Activated CD8-positive, alpha-beta memory T cell treated with anti-CD3 and anti-CD28 coated beads for 48 hours (primary cell): ENCODE results near the gene DNAL1.
A peak's percentile ranks its signal among the peaks of the same experiment; 100 is the strongest.

Experiments
- DNase-seq, 3 experiments: peaks; one replicate each; pipeline ENCODE4 v3.0.0-alpha.2; 2020; ENCODE audit warnings: low read depth in 2 of 3, low spot score in 2 of 3

The DNAL1 gene

DNA sequence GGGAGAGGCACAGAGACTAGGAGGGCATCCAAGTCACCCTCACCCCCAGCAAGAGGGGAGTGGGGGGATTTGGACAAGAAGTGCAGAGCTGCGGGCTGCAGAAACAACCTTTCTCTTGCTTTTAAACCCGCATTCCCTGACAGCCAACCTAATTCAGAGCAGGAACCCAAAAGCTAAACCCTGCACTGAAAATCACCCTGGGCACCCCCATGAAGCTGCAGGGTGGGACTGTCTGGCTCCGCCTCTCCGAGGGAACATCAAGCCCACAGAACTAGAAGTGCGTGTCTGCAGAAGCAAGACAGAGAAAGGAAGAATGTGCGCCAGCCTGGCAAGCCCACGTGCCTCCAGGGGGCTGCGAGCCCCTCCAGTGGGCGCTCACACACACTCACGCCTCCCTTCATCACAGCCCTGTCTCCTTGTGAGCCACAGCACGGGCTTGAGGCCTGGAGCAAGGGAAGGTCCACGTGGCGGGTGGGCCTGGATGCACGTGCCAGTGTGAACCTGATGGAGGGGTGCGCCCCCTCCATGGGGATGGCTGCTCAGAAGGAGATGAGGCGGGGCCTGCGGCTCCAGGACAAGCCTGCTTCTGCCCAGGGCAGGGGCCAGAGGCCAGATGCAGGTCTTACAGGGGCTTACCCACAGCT, 97.2 kb downstream of the DNAL1 start:
- no peak for DNase-seq

DNA sequence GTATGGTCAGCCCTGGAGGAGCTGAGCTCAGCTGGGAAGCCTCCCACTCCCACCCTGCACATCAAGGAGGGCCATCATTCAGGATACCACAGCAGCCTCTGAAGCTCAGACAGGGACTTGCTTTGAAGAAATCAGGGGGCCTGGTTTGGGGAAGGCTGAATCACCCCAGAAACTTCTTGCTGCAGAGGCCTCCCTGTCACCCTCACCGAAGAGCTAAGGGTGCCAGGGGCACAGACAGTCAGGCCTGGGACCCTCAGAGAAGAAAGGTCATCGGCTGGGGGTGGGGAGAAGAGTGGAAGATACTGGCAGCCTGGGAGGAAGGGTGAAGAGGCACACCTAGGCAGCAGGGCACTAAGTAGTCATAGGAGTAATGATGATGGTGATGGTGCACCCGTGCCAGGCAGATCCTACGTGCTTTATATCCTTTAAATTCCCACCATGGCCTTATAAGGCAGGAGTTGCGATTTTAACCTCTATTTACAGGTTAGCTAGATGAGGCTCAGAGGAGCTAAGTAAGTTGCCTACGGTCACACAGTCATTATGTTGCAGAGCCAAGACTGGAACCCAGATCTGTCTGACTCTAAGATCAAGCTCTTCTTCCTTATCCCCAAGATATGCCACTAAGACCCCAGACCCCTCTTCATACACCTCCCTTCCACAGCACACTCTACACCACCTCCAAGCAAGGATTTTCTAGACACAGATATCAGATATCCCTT, 97.9 kb downstream of the DNAL1 start:
- no peak for DNase-seq

DNA sequence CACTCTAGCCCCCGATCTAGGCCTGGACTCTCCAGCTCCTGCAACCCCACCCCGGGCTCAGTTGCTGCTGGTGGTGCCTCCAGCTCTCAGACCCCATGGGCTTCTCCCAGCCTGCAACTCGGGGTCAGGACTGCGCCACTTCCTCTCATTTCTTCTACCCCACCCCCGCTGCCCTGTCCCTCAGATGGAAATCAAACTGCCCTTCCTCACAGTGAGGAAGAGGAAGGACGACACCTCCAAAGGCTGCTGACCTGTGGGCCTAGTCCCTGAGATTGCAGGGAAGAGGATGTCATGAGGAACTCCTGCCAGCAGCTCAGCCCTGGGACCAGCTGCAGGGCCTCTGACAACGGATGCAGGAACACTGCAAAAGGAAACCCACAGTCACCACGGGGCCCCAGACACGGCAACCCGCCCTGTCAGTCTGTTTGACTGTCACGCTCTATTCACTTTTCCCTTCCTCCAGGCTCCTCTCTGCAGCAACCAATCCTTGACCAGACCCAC, 98.7 kb downstream of the DNAL1 start:
- peak in 1 of 3 experiments; percentile 40 for DNase-seq

DNA sequence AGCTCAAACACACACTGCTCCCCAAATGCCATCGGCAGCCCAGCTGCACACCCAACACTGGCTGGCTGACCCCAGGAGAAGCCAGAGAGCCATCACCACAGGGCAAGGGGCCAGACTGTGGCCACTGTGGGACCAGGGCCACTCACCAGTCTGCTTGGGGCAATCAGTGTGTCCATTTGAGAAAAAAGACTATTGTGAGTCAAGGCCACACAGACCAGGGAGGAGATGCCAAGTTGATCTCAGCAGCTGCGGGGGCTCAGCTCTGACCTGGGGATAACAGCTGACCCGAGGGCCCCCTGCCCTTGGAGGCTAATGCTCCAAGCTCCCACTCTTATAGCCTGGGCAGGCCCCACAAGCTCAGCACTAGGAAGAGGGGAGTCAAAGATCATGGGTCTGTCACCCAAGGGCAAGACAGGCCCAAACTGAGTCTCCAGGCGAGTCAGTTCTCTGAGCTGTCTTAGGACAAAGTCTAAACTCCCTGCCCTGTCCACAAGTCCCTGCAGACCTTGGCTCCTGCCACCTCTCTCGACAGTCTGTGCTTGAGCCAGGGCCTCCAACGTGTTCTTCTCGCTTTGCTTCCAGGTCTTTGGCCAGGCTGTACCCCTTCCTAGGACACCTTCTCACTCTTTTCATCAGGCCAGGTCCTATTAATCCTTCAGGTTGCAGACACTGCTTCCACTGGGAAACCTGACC, 99.5 kb downstream of the DNAL1 start:
- no peak for DNase-seq

DNA sequence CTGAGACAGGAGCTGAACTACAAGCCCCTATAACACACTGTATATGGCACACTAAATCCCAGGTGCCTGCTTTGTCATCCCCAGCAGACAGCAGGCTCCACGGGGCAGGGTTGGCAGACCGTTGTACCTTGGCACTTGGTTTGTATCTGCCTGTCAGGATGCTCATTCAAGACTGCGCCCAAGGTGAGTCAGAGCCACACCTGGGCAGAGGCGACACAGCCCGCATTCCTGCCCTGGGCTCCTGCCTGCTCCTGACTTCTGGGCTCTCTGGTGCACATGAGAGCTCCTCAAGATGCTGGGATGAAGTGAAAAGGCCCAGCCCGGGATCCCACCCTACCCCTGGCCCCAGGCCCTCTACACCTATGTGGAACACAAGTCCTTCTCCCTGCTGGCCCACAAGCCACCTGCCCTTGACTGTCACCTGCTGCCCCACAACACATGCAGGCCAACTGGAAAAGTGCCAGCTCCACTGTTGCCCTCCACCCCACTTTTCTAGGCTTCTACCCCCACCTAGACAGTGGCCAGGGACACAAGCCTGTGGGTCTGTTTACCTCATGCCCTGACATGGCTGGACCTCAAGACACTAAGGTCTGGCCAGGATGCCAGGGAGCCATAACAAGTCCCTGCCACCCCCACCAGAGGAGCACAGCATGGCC, 100.2 kb downstream of the DNAL1 start:
- DNase-seq = no peak

DNA sequence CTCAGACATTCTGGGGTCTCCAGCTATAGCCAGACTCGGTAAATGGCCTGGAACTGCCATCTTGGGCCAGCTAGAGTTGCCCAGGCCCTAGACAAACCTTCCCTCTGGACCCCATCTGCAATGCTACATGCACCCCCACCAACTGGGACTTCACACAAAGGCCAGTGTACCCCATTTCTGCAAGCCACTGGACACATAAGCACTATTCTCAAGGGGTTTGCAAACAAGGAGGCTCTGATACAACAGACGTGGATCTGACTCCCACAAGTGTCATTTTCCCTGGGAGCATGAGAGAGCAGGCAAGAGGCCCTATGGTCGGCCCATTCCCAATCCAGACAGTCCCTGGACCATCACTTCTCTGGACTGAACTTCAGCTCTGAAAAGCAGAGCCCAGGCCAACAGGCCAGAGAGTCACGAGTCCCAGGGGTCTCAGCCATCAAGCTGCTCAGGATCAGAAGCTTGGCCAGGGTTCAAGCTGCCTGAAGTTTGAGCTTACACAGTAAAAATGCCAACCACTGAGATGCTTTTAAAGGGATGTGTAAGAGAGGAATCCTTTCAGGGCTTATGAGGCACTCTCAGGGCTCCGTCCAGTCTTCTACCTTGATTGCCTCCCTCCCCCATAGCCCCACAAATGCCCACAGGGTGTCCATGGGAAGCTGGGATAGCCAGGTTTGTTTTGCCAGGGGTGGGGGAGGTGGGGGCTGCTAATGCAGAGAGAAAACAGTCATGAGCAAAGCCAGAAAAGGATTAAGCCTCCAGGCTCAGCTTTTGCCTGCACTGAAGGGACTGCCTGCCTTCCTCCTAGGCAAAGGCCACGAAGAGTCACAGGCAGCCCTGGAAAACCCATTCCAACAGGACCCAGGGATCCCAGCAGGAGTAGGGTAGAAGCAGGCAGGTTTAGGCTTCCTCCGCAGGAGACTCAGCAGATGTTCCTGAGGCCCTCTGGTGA, 101.1 kb downstream of the DNAL1 start:
- DNase-seq = no peak

DNA sequence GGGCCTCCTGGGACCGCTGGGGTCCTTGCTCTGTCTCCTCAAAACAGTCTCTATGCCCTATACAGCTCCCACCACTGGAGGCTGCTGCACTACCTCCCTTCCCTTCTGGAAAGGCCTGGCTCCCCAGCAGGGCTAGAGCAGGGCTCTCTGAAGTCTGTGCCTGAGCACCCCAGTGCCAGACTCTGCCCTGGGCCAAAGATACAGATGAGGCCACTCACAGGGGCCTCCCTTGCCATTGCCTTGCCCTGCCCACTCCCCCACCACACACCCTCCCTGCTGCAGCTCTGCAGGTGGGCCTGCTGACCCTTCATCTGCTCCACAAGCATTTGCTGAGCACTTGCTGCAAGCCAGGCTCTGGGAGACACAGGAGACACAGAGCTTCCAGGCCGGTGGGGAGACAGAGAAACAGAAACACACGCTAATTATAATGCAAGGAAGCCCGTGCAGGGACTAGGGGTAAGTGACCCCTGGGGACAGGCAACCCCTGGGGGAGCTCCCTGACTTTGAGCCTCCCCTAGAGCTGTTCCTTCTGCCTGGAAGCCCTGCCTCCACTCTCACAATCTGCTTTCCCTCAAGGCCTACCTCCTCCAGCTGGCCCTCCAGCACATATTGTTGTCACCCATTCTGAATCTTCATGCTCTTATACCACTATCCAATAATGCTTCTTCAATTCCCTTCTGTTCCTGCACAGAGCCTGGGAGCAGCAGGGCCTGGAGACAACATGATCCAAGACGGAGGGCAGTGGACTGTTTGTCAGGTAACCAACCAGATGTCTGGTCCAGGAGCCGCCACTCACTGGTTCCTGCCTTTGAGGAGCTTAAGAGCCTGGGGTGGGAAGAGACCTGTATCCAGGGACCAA, 102.0 kb downstream of the DNAL1 start:
- no peak for DNase-seq

DNA sequence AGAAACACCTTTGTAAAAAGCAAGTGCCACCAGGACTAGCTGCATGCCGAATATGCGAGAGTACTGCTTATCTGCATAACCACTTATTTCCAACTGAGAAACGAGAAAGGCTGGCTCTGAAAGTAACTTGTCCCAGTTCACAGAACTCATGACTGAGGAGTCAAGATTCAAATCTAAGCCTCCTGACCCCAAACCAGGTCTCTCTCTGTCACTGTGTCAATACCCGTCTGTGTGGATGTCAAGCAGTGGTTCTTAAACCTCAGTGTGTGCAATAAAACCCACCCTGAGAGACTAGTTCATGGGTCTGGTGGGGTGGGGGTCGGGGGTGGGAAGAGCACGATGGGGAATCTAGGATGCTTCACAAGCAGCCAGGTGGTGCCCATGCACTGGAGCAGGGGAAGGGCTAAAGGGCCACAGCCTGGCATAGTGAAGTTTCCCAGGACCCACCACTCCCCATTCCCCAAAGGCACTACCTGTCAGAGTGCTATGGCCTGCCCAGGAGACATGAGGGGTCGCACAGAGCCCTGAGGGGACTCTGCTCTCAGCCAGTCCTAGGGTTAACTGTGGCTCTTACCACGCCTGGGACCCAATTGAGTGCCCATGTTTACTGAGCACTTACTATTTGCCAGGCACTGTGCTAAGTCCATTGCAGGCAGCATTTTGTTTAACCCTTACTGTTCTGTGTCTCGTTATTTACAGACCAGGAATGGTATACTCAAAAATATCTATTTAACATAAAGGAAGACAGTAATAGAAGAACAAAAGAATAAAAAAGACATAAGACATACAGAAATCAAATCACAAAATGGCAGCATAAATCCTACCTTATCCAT, 102.8 kb downstream of the DNAL1 start:
- no peak for DNase-seq

DNA sequence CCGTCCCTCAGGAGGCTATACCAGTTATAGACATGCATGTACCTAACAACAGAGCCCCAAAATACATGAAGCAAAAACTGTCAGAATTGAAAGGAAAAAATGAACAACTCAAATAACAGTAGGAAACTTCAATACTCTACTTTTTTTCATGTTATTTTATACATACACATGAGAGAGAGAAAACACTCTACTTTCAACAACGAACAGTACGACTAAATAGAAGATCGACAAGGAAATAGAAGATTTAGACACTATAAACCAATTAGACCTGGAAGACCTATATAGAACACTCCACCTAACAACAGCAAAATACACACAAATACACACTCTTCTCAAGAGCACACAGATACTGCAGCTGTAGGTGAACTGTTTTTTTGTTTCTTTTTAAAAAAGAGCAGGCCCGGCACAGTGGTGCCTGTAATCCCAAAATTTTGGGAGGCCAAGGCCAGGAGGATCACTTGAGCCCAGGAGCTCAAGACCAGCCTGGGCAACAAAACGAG, 104.1 kb downstream of the DNAL1 start:
- DNase-seq = no peak

DNA sequence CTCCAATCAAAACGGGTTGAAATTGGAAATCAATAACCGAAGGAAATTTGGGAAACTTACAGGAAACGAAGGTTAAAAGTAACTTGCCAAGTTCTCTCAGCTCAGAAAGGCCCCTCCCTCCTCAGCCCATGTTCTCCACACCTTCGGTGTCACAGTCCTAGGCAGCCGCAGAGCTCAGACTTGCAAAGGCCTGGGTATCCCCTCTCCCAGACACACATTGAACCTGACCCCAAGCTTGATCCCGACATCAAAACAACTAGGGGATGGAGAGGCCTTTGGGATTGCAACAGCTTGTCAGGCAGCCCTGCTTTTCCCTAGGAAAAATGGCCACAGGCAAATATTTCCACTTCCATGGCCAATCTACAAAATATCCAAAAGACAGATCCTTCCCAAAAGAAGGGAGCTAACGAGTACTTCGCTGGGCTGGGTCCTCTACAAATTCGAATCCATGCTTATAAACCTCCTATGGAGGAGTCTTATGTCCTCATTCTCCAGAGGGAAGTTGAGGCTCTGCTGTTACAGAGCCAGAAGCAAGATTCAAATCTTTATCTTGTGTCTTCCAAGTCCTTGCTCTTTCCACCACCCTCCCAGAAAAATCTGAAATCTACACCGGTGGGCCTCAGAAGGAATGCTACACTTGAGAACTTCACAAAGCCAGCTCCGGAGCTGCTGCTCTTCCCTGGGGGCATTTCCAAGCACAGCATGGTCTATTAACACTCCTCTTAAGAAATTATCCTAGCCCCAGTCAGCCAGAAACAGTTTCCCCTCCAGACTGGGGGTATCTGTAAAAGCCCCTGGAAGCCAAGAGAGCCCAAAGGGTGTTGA, 105.1 kb downstream of the DNAL1 start:
- DNase-seq = no peak

DNA sequence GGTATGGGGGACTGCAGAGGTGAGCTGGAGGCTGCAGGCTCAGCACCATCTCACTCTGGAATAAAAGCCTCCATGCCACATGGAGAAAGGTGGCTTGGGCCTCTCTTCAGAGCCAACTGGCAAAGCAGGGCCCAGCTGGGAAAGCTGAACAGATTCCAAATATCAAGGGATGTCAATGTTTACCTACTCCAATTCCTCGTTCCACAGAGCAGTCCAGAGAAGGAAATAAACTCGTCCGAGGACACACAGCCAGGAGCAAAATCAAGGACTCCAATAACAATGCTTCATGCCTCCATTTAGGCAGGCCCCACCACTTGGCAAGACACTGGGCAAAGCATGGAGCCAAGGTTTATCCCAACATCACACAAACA, 105.7 kb downstream of the DNAL1 start:
- DNase-seq = no peak

DNA sequence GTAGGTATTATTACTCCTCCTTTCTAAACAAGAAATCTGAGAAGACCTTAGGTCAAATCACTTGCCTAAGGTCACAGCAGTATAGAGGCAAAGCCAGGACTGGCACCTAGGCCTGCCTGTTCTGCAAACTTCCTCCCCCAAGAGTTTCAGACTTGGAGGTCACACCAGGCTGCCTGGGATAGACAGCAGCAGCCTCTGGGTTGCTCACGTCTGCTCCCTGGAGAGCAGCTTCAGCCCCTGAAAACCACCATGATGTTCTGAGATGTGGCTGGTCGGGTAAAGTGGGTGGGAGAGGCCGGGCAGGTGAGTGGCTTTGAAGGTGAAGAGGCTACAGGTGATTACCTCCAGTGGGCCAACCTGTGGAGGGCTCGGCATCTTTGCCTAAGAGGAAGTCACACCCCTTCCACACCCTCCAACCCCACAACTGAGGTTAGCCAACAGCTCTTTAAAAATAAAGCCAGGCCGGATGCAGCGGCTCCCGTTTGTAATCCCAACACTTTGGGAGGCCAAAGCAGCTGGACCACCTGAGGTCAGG, 106.4 kb downstream of the DNAL1 start:
- DNase-seq = no peak

DNA sequence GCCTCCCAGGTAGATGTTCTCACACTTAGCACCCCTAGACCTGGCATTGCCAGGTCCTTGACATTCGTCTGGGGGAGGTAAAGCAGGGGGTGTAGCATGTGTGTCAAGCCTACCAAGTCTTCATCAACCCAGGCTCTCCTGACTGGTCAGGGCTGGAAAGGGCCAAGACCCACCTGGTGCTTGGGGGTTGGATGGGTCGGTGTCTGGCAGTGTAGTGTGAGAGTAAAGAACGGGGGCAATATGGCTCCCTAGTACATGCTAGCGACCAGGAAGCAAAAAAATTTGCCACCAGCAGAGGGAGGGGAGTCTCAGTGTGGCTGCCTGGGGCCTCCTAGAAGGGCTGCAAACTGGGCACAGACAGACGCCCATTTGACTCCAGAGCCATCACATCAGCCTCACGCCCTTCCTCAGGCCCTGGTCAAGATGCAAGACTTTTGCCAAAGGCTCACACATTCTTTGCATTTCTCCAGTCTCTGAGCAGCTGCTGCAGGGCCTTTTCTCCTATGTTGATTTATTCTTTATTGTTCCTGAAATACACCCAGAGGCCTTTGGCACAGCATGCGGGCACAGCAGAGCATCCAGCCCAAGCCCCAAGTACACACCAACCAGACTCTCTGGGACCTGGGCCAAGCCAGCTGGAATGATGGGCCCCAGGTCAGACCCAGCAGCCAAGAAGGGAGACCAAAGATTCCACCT, 107.7 kb downstream of the DNAL1 start:
- DNase-seq = no peak
